Dedifferentiated amniotic fluid mesenchymal stem cell (primary cell): Measurements from ENCODE around the gene PFDN2.

Experiments used
- DNase-seq: peaks from one replicate; pipeline ENCODE4 v3.0.0-alpha.2; 2016; ENCODE audit errors: extremely low spot score

Gene PFDN2, protein sequence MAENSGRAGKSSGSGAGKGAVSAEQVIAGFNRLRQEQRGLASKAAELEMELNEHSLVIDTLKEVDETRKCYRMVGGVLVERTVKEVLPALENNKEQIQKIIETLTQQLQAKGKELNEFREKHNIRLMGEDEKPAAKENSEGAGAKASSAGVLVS

DNA sequence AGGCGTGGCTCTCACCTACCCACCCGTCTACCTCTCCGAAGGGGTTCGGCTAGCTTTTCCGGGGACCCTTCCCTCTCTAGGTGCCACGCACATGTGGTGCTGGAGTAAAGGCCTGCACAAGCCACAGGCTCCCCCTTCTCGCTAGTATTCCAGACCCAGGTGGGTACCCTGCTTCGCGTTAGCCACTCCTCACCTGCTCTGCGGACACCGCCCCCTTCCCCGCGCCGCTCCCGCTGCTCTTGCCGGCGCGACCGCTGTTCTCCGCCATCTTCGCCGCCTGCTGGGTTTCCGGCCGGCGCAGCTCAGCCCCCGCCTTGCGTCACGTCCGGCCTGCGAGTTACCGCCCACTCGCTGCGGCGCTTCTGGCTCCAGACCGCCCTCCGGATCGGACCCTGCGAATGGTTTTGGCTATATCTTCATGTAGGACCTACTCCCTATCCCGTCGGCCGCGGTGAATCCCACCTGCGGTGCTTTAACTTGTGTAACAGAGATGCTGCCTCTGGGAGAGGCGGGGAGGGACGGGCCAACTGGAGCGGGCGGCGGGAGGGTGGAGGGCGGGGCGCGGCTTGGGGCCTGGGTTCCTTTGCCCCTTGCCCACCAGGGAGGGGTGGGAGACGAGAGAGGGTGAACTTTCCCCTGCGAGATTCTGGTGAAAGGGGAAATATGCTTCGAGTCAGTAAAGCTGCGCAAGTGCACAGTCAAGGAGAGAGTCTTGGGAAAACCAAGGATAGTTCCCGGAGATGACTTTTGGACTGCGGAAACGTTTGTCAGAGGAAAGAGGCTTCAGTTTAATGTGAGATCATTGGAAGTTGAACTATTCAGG is at the start of gene PFDN2, which contains the start of gene NIT1:
Gene PFDN2 (minus strand): TSS at position 279 of the 823 bp plus-strand sequence. CDS start 11 bp downstream, at position 268.
Gene NIT1 (plus strand): TSS at position 347 of the 823 bp plus-strand sequence. CDS start 72 bp downstream, at position 419.
- peak; percentile 73 for DNase-seq

DNA sequence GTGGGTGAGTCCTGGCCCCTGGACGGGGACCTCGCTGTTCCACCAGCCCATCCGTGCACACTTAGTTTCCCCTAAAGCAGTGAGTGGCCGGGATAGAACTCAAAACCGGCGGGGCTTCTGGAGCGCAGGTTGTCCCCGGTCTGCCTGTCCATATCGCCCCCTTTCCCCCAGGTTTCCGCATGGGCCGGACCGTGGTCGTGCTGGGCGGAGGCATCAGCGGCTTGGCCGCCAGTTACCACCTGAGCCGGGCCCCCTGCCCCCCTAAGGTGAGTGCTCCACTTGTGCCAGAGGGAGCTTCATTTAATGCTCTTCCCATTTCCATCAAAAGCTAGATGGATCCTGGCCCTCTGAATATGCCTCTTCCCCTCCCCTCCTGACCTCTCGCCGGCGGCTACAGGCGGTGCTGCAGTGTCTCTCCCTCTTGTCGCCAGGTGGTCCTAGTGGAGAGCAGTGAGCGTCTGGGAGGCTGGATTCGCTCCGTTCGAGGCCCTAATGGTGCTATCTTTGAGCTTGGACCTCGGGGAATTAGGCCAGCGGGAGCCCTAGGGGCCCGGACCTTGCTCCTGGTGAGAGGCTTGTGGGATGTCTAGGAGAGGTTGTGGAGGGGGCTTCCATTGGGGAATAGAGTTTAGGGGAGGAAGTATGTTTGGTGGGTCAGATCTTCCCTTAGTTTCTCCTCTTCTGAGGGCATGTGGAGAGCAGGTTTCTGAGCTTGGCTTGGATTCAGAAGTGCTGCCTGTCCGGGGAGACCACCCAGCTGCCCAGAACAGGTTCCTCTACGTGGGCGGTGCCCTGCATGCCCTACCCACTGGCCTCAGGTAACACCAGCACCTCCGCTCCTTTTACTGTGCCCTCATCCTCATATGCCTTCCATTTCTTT is 49.1 kb upstream of the PFDN2 start:
- no peak for DNase-seq

DNA sequence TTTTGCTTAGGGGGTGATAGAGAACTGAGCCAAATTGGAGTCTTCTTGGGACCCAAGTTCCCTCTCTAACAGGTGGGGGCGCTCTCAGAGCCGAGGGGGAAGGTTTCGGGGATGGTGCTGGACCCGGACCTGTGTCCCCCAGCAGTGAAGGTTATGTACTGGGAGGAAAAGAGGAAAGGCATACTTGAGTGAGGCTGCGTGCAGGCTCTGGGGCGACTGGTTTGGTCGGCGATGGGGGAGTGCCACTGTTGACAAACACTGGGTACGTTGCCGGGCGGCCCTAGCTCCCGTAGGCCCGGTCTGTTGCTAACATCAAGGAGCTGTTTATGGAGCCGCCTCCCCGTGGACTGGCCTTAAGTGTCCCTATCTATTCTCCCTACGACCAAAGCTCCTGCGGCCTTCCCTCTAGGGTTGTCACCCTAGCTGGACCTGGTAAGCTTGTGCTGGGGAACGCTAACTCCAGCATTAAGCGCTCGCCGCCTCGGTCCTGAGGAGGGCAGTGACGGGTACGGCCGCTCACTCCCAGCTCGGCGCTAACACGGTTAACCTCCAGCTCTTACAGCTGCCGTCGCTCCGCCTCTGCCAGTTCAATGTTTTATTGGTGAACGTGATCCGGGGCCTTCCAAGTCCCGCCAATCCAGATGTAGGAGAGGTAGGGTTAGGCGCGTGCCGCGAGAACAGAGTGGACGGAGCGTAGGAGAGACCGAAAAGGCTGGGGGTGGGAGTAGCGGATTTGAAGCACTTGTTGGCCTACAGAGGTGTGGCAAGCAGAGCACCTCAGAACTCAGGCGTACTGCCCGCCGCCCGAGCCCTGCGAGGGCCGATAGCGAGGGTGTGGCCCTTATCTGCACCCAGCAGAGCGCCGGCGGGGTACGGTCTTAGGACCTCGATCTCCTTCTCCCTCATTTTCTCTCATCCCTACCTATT is 48.2 kb upstream of the PFDN2 start, which contains the start of gene PPOX:
Gene PPOX (plus strand): TSS at position 685 of the 927 bp plus-strand sequence. CDS start 422 bp downstream, outside the sequence.
- peak; percentile 99 for DNase-seq

DNA sequence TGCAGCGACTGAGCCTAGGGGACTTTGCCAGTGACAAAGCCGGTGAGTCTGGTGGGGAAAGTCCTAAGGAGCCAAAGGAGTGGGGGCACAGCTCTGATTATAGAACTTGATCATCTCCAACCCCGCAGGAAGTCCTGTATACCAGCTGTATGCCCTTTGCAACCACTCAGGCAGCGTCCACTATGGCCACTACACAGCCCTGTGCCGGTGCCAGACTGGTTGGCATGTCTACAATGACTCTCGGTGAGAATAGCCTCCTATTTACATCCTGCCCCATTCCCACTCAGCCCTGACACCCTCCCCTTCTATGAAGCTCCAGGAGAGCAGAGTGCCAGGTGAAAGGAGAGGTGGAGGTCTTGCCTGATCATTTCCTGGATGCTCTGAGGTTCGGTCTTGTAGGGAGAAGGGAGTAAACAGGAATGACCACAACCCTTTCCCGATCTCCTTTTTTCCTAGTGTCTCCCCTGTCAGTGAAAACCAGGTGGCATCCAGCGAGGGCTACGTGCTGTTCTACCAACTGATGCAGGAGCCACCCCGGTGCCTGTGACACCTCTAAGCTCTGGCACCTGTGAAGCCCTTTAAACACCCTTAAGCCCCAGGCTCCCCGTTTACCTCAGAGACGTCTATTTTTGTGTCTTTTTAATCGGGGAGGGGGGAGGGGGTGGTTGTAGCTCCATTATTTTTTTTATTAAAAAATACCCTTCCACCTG is 47.2 kb upstream of the PFDN2 start:
- DNase-seq = no peak

DNA sequence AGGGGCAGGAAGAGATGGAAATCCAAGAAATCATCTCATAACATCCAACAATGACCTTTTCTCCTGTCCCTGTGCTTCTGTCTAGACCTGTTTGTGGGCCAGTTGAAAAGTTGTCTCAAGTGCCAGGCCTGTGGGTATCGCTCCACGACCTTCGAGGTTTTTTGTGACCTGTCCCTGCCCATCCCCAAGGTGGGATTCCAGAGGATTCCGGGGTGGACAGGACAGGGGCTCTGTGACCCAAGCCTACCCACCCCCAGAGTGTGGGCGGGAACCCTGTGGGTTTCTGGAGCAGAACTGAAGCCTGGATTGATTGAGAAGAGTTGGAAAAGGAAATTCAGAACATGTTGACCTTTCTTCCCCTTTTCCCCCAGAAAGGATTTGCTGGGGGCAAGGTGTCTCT is 46.0 kb upstream of the PFDN2 start:
- no peak for DNase-seq

DNA sequence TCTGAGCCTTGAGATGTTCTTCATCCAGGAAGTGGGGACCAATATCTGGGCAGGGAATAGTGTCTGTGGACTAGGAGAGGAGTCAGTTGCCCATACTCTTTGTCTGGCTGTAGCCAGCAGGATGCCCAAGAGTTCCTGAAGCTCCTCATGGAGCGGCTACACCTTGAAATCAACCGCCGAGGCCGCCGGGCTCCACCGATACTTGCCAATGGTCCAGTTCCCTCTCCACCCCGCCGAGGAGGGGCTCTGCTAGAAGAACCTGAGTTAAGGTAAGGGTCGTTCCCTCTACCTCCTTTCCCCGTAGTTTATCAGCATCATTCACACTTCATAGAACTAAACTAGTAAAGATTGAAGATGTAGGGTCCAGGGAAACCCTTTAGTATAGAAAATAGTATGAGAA is 45.0 kb upstream of the PFDN2 start:
- DNase-seq = no peak

DNA sequence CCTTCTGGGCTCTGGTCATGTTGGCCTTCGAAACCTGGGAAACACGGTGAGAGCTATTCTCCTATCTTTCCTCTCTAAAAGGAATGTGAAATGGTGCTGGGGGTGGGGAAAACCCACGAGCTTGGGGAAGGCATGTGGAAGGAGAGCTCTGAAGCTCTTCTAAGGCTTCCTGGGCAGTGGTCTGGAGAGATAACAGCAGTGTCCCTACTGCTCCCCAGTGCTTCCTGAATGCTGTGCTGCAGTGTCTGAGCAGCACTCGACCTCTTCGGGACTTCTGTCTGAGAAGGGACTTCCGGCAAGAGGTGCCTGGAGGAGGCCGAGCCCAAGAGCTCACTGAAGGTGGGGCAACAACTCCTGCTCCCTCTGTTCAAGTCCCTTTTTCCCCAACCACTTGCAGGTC is 44.2 kb upstream of the PFDN2 start:
- no peak for DNase-seq

DNA sequence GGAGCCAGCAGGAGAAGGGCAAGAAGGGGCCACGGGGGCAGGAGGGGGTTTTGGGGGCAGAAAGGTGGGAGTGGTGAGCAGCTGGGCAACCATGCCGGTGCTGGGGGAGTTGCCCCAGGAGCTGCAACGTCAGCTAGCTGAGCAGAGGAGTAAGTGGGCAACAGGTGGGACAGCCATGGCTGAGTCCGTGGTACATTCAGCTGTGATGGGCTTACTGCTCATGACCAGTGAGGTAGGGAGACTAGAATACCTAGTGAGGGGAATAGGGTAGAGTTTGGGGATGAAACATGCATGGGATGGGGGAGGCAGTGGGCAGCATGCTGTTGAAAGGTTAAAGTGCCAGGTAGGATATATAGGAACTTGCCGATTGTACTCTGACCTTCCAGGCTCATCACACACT is 43.8 kb upstream of the PFDN2 start:
- no peak for DNase-seq

DNA sequence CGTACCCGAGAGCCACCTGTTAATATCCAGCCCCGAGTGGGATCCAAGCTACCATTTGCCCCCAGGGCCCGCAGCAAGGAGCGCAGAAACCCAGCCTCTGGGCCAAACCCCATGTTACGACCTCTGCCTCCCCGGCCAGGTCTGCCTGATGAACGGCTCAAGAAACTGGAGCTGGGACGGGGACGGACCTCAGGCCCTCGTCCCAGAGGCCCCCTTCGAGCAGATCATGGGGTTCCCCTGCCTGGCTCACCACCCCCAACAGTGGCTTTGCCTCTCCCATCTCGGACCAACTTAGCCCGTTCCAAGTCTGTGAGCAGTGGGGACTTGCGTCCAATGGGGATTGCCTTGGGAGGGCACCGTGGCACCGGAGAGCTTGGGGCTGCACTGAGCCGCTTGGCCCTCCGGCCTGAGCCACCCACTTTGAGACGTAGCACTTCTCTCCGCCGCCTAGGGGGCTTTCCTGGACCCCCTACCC is 42.9 kb upstream of the PFDN2 start:
- no peak for DNase-seq

DNA sequence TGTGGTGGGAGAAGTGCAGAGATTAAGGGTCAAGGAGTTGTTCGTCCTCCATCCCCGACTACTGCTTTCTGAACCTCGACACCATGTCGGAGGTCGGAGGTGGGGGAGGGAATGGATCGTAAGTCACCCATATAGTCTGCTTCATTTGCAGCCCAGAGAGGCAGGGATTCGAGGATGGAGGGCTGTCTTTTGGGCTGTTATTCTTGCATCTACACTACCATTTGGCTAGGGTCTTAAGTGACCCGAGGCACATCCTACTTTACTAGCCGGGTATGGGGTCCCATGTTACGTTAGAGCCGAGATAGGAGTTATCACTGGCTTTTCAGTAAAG is 42.0 kb upstream of the PFDN2 start:
- DNase-seq = no peak

DNA sequence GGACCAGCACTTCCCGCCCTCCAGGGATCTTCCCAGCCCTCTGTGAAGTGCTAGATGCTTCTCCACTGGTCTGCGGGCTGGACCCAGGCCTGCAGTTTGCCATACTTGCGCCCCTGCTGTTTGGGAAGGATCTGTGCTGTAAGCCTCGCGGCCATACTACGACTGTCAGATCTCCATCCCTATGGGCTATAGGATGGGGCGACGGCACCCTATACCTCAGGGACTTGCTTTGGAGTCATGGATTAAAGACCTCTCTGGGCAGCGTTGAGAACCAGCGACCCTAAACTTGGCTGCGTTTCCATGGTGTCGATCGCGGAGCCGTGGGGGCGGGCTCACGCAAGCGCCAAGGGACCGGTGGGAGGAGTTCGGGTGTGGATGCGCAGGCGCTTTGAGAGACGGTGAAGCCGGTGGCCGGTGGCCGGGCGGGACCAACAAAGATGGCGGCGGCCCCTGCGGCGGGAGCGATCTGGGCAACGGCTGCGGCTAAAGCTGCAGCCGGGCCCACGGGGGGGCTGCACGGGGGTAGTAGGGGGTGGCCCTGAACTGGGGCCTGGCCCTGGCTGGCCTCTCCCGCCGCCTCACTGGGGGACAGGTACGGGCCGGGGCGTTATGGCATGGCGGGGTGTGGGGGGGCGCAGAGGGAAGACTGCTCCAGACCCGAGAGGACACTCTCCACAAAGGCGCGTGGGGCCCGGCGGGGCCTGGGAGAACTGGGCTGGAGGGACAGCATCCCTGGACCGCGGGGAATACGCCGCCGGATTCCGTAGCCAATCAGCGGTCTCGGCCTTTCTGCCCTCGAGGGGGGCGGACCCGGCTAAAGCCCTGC is 41.5 kb upstream of the PFDN2 start, which contains the start of gene USP21:
Gene USP21 (plus strand): TSS at position 414 of the 826 bp plus-strand sequence. CDS start 1,141 bp downstream, outside the sequence.
- peak; percentile 88 for DNase-seq

DNA sequence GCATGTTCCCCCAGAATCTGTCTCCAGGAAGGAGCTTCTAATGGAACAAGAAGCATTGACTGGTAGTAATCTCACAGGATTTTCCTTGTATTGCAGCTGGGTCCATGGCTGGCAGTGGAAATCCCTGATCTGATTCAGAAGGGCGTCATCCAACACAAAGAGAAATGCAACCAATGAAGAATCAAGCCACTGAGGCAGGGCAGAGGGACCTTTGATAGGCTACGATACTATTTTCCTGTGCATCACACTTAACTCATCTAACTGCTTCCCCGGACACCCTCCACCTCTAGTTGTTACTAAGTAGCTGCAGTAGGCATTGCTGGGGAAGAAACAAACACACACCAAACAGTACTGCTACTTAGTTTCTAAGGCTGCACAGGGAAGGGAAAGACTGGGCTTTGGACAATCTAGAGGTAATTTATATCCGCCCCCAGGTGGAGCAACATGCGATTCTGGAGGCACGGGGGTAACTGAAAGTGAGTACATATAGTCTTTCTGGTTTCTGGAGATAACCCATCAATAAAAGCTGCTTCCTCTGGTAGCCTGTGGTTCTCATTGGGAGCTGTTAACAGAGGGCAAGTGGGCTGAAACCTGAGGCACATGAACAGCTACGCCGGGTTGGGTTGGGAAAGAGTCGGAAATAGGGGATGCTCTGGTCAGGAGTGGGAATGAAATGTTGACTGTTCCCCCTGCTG is 40.6 kb upstream of the PFDN2 start:
- no peak for DNase-seq

DNA sequence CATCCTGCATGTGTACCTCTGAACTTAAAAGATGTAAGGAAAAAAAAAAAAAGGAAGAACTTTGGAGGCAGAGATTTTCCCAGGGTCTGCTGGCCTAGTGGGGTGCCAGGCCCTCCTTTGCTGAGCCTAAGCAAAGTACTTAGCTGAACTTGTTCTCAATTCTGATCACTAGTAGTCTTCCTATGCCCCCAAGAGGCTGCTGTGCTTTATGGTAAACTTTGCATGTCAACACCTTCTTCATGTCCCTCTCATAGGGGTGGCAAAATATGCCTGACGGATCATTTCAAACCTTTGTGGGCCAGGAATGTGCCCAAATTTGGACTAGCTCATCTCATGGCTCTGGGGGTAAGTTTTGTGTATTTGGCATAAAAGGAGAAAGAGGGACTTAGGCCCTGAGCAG is 40.0 kb upstream of the PFDN2 start:
- DNase-seq = no peak

DNA sequence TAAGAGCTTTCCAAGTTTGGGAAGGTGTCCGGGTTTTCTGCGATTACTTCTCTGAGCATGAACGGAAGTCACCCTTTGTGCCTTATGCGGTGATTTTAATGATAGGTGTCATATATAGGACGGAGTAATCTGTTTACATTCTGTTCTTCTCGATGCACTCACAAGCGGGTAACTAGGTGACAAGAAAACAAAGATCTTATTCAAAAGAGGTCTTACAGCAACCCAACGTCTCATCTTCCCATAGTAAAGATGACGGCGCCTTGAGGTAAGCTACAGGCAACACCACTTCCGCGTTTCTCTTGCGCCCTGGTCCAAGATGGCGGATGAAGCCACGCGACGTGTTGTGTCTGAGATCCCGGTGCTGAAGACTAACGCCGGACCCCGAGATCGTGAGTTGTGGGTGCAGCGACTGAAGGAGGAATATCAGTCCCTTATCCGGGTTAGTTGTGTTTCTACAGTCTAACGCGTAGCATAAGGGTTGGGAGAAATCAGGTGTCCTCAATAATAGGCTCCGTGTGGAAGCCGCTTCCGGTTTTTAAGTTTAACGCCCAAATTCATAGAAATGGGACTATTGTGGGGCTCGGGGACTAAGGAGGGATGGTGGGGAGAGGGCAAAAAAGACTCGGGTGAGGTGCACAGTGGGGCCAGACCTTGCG is 36.0 kb upstream of the PFDN2 start, which contains the start of gene UFC1:
Gene UFC1 (plus strand): TSS at position 297 of the 656 bp plus-strand sequence. CDS start 20 bp downstream, at position 317.
- DNase-seq = peak; percentile 88

DNA sequence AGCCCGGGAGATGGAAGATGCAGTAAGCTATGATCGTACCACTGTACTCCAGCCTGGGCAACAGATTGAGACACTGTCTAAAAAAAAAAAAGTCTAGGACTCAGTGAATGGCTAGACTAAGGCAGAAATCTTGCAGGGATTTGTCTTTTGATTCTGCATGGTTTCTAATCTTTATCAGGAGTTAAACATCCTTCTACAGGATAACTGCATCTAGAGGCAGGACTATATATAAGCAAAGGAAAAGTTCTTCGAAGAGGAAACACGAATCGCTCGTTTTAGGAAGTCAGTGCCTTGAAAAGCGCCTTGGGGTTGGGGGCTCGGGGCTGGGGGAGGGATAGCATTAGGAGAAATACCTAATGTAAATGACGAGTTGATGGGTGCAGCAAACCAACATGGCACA is 35.3 kb upstream of the PFDN2 start:
- no peak for DNase-seq

DNA sequence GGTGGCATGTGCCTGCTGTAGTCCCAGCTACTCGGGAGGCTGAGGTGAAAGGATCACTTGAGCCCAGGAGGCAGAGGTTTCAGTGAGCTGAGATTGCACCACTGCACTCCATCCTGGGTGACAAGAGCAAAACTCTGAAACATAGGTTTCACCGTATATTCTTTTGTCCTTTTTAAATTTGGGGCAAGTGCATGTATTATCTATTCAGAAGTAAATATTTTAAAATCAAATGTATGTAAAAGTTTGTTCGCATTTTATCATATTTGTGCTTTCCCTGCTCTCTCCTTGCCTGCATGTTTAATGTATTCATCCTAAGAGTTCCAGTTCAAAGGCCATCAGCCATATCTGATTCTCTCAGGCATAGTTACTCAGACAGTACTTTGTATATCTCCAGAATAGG is 28.0 kb upstream of the PFDN2 start:
- DNase-seq = peak; percentile 1

DNA sequence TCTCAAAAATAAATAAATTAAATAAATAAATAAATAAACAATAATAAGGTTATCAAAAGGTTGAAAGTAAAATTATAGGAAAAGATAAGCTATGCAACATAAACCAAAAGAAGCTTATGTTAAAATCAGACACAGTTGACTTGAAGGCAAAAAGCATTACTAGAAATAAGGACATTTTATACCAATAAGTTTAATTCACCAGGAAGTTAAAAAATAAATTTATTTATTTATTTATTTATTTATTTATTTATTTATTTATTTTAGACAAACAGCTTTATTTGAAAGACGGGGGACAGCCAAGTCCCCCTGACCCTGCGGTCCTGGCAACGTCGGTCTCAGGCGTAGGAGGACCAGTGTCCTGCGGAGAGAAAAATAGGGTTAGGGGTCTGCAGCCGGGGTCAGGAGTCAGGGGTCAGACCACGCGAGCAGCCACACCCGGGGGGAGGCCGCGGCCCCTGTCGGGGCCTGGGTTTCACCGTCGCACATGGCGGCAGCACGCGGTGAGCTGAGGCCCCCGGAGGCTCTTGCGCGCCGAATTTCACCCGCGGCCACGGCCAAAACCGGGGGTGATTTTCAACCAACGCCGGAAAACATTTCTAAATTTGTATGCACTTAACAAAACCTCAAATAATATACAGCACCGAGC is 23.0 kb upstream of the PFDN2 start:
- no peak for DNase-seq

DNA sequence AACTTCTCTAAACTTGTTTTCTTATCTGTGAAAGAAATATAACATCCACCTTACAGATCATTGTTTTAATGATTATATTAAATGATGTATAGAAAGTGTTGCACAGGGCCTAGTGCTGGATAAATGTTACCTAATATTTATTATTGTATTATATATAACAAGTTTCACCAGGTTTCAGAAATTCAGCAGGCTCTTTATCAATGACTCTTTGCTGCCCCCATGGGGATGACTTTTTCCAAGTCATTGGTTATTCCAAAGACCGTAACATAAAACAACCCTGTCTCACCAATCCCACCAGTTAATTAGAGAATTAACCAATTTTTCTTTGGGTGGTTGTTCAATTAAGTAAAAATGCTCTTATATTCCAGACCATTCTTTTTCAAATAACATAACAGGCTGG is 21.9 kb upstream of the PFDN2 start:
- peak; percentile 43 for DNase-seq
